Iris pigment epithelial cell (primary cell): Measurements from ENCODE around the gene SULT1B1.
A peak's percentile ranks its signal among the peaks of the same experiment; 100 is the strongest.

Experiments
- DNase-seq: peaks from one replicate; pipeline ENCODE4 v3.0.0-alpha.2; 2011; ENCODE audit warnings: low read depth

SULT1B1 gene

GRCh38 chr4:69697536-69698242, 62.7 kb downstream of the SULT1B1 start:
- DNase-seq, result no peak

DNA sequence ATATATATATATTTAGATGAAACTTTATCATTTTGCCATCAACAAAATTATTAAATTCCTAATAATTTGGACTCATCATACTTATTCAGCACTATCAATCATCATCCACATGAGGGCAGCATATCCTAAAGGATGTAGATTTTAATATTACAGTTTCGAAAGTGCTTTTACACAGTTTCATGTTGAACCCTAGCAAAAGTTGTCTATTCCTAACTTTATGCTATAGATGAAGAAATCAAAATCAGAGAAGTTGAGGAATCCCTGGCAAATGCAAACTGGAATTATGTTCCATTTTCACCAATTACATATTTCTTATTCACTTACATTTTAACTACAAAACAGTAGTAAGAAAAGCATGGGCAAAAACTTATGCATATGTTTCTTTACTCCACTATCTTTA, 70.8 kb downstream of the SULT1B1 start:
- peak; percentile 43 for DNase-seq

DNA sequence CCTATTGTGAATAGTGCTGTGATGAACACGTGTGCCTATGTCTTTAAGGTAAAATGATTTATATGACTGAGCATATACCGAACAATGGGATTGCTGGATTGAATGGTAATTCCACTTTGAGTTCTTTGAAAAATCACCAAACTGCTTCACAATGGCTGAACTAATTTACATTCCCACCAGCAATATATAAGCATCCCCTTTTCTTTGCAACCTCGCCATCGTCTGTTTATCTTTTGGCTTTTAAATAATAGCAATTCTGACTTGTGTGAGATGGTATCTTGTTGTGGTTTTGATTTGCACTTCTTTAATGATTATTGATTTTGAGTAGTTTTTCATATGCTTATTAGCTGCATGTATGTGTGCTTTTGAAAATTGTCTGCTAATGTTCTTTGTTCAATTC, 75.6 kb downstream of the SULT1B1 start:
- no peak for DNase-seq
